ENCODE measurements around the gene HOXC13.

HOXC13 gene

GRCh38 chr12:53982648-53983567 is 44.3 kb downstream of the HOXC13 start:
- no peak for DNase-seq

DNA sequence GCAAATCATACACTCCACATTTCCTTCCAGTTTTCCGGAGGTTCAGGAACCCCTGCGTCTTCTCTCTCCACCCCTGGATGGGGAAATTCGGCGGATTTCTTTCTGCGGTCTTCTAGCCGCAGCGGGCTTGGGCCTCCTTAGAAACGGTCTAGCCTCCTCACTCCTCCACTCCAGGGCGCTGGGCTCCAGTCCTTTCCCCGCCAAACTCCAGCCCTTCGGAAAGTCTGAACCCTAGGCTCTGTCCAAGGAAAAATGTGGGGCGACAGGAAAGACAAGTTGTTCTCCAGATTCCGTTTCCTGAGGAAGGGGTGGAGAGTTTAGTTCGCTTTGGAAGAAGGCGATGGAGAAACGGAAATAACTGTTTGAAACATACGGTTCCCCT is 44.9 kb downstream of the HOXC13 start:
- no peak for DNase-seq

DNA sequence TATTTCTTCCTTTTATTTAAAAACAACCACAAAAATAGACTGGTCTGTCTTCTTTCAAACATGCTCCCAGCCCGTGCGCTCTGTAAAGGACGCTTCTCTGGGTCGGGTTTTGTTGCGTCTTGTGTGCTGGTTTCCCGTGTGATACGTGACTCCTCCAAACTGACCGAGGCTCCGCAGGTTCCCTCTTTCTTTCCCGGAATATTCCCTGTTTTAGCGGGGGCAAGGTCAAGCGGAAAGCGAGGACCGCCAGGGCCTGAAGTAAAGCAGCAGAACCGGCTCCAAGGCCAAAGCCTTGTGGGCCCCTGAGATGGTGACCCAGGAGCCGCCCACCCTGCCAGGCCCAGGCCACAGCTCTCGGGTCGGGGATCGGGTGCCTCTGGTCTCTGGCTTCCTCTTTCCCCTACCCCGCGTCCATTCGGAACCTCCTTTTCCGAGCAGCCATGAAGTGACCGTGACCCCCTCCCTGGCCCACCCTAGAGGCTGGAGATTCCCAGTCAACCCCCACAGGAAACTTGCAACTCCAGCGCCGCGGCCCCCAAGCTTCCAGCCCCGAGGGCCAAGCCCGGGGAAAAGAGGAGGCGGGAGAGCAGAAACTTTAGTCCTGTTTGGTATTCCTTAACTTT is 45.4 kb downstream of the HOXC13 start:
- DNase-seq: no peak

DNA sequence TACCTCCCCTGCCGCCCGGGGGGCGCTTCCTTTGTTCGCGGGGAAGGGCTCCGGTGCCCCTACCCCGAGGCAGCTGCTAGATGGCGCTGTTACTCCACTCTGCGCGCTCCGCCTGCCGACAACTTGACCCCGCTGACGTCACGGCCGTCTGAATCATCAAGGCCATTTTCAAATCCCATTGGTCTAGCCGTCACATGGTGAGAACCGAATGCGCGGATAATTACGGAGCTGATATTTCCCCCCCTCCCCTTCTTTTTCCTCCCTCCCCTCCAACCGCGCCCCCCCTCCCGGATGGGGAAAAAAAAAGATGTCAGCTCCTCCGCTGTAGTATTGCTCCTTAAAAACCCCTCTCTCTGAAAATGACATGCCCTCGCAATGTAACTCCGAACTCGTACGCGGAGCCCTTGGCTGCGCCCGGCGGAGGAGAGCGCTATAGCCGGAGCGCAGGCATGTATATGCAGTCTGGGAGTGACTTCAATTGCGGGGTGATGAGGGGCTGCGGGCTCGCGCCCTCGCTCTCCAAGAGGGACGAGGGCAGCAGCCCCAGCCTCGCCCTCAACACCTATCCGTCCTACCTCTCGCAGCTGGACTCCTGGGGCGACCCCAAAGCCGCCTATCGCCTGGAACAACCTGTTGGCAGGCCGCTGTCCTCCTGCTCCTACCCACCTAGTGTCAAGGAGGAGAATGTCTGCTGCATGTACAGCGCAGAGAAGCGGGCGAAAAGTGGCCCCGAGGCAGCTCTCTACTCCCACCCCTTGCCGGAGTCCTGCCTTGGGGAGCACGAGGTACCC is 46.5 kb downstream of the HOXC13 start, which contains the start of gene HOXC10:
Gene HOXC10 (plus strand): TSS at position 246 of the 791 bp plus-strand sequence. CDS start 114 bp downstream, at position 360.
- DNase-seq: no peak

- no peak for DNase-seq
These were observed 47.0 kb downstream of the HOXC13 start for GRCh38 chr12:53985692-53985993.

DNA sequence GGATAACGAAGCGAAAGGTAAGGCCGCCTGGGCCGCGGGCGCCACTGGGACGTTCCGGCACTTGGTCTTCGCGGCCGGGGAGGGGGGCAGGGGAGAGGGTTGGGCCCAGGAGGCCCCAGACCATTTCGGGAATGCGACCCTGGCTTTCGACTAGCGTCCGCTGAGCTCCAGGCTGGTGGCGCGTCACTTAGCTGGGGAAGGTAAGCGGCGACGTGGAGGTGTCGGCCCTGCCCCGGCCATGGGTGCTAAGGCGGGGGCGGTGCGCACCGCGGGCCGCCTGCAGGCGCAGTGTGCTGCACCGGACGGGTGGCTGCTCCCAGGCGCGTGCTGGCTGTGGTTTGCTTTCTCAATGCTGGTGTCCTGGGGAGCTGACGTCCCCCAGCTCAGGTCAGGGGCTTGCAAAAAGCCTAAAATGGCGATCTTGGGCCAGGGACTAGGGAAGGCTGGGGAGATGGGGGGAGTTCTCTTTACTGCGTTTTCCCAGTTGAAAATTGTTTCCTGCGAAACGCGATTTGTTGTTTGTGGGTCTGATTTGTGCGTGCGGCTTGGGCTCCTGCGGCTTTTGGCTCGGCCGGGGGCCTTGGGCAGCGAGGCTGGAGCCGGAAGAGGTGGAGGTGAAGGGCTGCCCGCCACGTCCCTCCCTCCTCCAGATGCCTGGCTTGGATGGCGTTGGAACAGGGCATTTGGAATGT is 47.5 kb downstream of the HOXC13 start:
- no peak for DNase-seq

- DNase-seq: no peak
These were observed 48.3 kb downstream of the HOXC13 start for GRCh38 chr12:53986686-53987483.

GRCh38 chr12:53987787-53988230 is 49.2 kb downstream of the HOXC13 start:
- DNase-seq: no peak

GRCh38 chr12:53988541-53989226 is 50.1 kb downstream of the HOXC13 start:
- no peak for DNase-seq

GRCh38 chr12:53989227-53990113 is 50.8 kb downstream of the HOXC13 start:
- DNase-seq: no peak

GRCh38 chr12:53990311-53991076 is 51.9 kb downstream of the HOXC13 start:
- DNase-seq: no peak

DNA sequence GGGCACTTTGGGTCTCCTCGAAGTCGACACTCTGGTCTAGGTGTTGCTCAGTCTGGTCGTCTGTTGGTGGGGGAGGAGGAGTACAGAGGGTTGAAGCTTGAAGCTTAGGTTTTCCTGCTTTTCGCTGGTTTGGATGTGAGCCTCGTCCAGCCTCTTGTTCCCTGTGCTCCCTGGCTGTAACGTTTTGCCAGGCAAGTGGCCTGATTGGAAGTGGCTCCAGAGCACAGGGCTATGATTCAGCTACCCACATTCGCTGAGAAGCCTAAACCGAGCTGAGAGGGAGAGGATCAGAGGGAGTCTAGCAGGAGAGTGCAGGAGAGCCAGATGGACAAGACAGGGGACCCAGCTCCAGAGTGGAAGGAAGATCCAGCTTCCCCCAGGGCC is 52.4 kb downstream of the HOXC13 start:
- DNase-seq: no peak

GRCh38 chr12:53992377-53992889 is 53.8 kb downstream of the HOXC13 start:
- DNase-seq: no peak

DNA sequence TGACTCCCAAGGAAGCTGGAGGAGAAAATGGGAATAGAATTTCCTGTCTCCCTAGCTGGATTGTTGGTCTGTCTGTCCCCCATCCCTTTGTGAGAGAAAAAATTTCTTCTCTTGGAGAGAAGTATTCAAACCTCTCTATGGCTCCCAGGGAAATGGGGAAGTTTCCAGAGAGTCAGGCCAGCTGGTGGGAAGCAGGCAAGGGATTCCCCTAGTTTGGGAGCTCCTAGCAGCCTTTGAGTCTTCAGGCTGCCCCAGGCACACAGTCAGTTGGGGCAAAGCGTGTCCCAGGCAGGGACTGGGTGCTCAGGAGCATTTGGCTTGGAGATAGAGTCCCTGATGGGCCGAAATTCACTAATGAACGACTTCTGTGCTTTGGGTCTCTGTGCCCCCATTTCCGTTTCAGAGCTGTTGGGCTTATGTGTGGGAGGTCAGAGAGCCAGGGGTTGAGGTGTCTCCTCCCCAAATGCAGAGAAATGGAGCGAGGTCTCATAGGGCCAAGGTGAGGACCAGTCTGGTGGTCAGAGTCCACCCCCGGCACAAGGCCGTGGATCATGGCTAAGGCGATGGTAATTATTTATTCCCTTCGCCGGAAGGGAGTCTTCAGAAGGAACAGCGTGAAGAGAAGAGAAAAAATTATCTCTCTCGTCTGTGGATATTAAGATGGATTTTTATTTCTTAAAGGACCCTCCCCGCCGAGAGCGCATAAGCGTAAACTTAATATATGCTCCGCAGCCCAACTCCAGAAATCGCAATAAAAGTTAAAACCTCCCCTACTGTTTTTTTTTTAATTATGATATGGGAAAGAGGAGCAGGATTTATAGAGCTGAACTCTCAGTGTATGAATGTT is 54.8 kb downstream of the HOXC13 start:
- no peak for DNase-seq

- no peak for DNase-seq
These were observed 55.3 kb downstream of the HOXC13 start for GRCh38 chr12:53994009-53994263.

DNA sequence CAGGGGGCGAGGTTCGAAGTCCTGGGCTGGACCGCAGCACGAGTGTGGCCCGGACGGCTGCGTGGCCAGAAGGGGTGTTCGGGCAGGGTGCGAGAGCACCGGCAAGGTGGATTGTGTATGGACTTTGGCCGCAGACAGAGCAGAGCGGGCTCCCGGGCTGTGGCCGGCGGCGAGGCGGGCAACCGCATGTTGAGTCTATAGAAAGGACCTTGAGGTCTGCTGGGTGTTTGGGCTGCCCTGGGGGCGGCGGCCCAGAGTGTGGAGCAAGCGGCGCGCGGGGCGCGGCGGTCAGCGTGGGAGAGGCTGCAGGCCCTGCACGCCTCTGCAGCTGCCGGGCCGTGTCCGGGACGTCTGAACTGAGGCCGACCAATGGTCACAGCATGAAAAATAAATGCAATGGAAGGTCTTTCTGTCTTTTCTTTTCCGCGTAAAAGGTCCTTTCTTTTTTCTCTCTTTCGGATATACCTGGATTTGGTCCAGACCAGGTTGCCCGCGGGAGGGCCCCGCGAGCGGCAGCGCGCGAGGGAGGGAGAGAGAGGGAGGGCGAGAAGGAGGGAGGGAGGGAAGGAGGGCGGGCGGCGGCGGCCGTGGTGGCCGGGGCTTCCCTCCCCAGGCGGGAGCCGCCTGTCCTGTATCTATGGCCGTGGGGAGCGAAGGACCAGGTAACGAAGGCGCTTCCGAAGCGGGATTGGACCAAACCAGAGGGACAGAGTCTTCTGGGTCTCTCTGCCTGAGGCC is 55.8 kb downstream of the HOXC13 start:
- DNase-seq: no peak

GRCh38 chr12:53995002-53995377 is 56.4 kb downstream of the HOXC13 start:
- DNase-seq: no peak

Data from NCI-H1436 treated with DMSO at 0.1 percent for 48 hours (cell line).